HL-60 (cell line): ENCODE measurements around the gene KCNMA1.

ENCODE experiments used
- DNase-seq, 2 experiments: peaks; one replicate each; pipeline ENCODE4 v3.0.0-alpha.2; 2010 to 2020; ENCODE audit warnings: low read depth in 1 of 2, low spot score in 1 of 2
- H3K27ac ChIP-seq: fragments of 250-450 bp; sonication (Bioruptor Pico); replicated peaks from 2 replicates; pipeline ENCODE4 v1.5.1; 2020; ENCODE audit warnings: mild to moderate bottlenecking, moderate library complexity
- H3K27me3 ChIP-seq: fragments of 250-450 bp; sonication (Bioruptor Pico); 2 replicates; pipeline ENCODE4 v1.5.1; 2021; ENCODE audit warnings: mild to moderate bottlenecking, moderate library complexity; ENCODE audit not compliant: insufficient read depth, poor library complexity, severe bottlenecking
- H3K4me3 ChIP-seq: replicated peaks from 2 replicates; pipeline ENCODE4 v1.5.1; 2011; ENCODE audit warnings: mild to moderate bottlenecking, control low read depth, low read length; ENCODE audit not compliant: insufficient read depth
- GABPA ChIP-seq: IDR thresholded peaks from 2 replicates; pipeline ENCODE4 v1.6.1; 2012; ENCODE audit warnings: low read depth
- POLR2AphosphoS5 ChIP-seq: IDR thresholded peaks from 2 replicates; pipeline ENCODE4 v1.6.1; 2012; ENCODE audit warnings: low read depth
- SPI1 ChIP-seq: IDR thresholded peaks from 2 replicates; pipeline ENCODE4 v1.6.1; 2012; ENCODE audit warnings: low read depth, mild to moderate bottlenecking, borderline replicate concordance
- TF ChIP-seq, protein P1 (sequence below): IDR thresholded peaks from 2 replicates; pipeline ENCODE4 v1.6.1; 2012; ENCODE audit warnings: low read depth; ENCODE audit not compliant: insufficient replicate concordance
- TF ChIP-seq, protein P2 (sequence below): IDR thresholded peaks from one replicate; pipeline ENCODE4 v1.5.1; 2011; ENCODE audit warnings: low read length, control low read depth, inconsistent platforms; ENCODE audit not compliant: insufficient read depth

KCNMA1 gene

DNA sequence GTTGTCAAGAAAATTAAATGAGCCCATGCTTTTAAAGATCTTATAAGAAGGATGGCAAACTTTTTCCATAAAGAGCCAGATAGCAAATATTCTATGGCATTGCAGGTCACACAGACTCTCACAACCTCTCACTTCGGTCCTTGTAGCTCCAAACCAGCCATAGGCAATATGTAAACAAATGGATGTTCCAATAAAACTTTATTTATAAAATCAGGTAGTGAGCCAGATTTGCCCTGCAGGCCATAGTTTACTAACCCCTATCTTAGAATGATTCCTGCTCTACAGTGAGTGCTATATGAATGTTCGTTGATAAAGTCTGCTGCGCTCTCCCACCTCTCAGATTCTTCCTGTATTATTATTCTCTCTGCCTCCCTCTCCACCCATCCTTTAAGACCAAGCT, 177.7 kb downstream of the KCNMA1 start:
- TF ChIP-seq, protein P1, sequence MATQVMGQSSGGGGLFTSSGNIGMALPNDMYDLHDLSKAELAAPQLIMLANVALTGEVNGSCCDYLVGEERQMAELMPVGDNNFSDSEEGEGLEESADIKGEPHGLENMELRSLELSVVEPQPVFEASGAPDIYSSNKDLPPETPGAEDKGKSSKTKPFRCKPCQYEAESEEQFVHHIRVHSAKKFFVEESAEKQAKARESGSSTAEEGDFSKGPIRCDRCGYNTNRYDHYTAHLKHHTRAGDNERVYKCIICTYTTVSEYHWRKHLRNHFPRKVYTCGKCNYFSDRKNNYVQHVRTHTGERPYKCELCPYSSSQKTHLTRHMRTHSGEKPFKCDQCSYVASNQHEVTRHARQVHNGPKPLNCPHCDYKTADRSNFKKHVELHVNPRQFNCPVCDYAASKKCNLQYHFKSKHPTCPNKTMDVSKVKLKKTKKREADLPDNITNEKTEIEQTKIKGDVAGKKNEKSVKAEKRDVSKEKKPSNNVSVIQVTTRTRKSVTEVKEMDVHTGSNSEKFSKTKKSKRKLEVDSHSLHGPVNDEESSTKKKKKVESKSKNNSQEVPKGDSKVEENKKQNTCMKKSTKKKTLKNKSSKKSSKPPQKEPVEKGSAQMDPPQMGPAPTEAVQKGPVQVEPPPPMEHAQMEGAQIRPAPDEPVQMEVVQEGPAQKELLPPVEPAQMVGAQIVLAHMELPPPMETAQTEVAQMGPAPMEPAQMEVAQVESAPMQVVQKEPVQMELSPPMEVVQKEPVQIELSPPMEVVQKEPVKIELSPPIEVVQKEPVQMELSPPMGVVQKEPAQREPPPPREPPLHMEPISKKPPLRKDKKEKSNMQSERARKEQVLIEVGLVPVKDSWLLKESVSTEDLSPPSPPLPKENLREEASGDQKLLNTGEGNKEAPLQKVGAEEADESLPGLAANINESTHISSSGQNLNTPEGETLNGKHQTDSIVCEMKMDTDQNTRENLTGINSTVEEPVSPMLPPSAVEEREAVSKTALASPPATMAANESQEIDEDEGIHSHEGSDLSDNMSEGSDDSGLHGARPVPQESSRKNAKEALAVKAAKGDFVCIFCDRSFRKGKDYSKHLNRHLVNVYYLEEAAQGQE = no peak
- TF ChIP-seq POLR2AphosphoS5 (no peak), SPI1 (no peak), GABPA (no peak)
- TF ChIP-seq, protein P2, sequence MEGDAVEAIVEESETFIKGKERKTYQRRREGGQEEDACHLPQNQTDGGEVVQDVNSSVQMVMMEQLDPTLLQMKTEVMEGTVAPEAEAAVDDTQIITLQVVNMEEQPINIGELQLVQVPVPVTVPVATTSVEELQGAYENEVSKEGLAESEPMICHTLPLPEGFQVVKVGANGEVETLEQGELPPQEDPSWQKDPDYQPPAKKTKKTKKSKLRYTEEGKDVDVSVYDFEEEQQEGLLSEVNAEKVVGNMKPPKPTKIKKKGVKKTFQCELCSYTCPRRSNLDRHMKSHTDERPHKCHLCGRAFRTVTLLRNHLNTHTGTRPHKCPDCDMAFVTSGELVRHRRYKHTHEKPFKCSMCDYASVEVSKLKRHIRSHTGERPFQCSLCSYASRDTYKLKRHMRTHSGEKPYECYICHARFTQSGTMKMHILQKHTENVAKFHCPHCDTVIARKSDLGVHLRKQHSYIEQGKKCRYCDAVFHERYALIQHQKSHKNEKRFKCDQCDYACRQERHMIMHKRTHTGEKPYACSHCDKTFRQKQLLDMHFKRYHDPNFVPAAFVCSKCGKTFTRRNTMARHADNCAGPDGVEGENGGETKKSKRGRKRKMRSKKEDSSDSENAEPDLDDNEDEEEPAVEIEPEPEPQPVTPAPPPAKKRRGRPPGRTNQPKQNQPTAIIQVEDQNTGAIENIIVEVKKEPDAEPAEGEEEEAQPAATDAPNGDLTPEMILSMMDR = no peak
- no peaks in the 10 kb centered on the region for H3K27me3 ChIP-seq
- DNase-seq = no peak
- H3K4me3 ChIP-seq = no peak overlapping the region
- no peak overlapping the region for H3K27ac ChIP-seq

- TF ChIP-seq, protein P1 = no peak
- TF ChIP-seq, protein P2 = no peak
- TF ChIP-seq POLR2AphosphoS5 (no peak), GABPA (no peak), SPI1 (no peak)
- no peak for DNase-seq
- no peak overlapping the region for H3K4me3 ChIP-seq
- H3K27me3 ChIP-seq = no peaks in the 10 kb centered on the region
- H3K27ac ChIP-seq = no peak overlapping the region
These were observed 178.5 kb downstream of the KCNMA1 start for GRCh38 chr10:77458986-77459590.

DNA sequence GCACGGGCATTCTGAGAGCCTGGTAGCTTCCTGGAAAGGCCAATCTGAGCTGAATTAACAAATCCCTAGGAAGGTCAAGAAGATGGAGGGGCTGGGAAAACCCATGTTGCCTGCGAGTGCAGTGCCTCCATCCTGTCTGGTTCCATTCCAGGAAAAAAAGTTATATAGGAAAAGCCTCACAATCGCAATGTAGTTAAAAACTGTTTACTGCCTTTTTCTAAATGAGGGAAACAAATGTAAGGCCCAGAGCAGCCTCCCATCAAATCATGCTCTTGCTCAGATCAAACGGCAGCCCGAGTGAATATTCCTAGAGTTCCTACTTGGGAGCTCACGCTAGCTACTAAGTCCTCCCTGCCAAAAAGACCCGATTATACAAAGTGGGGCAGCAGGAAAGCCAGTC, 179.9 kb downstream of the KCNMA1 start:
- H3K4me3 ChIP-seq = no peak overlapping the region
- DNase-seq = no peak
- TF ChIP-seq GABPA (no peak), SPI1 (no peak), POLR2AphosphoS5 (no peak)
- TF ChIP-seq, protein P2 = no peak
- TF ChIP-seq, protein P1 = no peak
- no peaks in the 10 kb centered on the region for H3K27me3 ChIP-seq
- no peak overlapping the region for H3K27ac ChIP-seq
